RPMI8226 (cell line): ENCODE data around the gene HAGHL.
A peak's percentile ranks its signal among the peaks of the same experiment; 100 is the strongest.
"Not testable (repeated sequence)": the region's sequence is repeated elsewhere in the genome, so short reads cannot be mapped to it uniquely, and the experiment has no call there.

Source experiments
- DNase-seq: peaks from one replicate; pipeline ENCODE4 v3.0.0-alpha.2; 2015

Gene HAGHL

GRCh38 chr16:760545-761343, 33.8 kb downstream of the HAGHL start, which contains the start of gene MSLN:
TSS of gene MSLN (plus strand) at chr16:760734. CDS start at chr16:762681, 1,947 bp downstream.
- no peak for DNase-seq

- DNase-seq: no peak
Measured at GRCh38 chr16:761625-762513, 35.0 kb downstream of the HAGHL start.

- DNase-seq: no peak
Measured at GRCh38 chr16:762595-763268, 35.8 kb downstream of the HAGHL start.

GRCh38 chr16:763369-764183, 36.7 kb downstream of the HAGHL start:
- no peak for DNase-seq

GRCh38 chr16:764184-764750, 37.4 kb downstream of the HAGHL start:
- no peak for DNase-seq

- DNase-seq: no peak
Measured at GRCh38 chr16:764848-765487, 38.1 kb downstream of the HAGHL start.

- DNase-seq: no peak
Measured at GRCh38 chr16:765488-765865, 38.6 kb downstream of the HAGHL start.

GRCh38 chr16:766008-766819, 39.3 kb downstream of the HAGHL start:
- DNase-seq: no peak

GRCh38 chr16:766820-767640, 40.1 kb downstream of the HAGHL start:
- no peak for DNase-seq

- DNase-seq: no peak
Measured at GRCh38 chr16:767743-768235, 40.9 kb downstream of the HAGHL start.

- DNase-seq: no peak
Measured at GRCh38 chr16:768428-768827, 41.5 kb downstream of the HAGHL start.

- no peak for DNase-seq
Measured at GRCh38 chr16:769184-769784, 42.4 kb downstream of the HAGHL start.

- DNase-seq: no peak
Measured at GRCh38 chr16:769934-770333, 43.0 kb downstream of the HAGHL start.

GRCh38 chr16:770411-770810, 43.5 kb downstream of the HAGHL start:
- no peak for DNase-seq

- DNase-seq: no peak
Measured at GRCh38 chr16:772959-773358, 46.1 kb downstream of the HAGHL start.

- DNase-seq: peak; percentile 68
Measured at GRCh38 chr16:774086-775001, 47.4 kb downstream of the HAGHL start.

GRCh38 chr16:775236-775796, 48.4 kb downstream of the HAGHL start:
- no peak for DNase-seq

GRCh38 chr16:776298-776697, 49.4 kb downstream of the HAGHL start:
- DNase-seq: not testable (repeated sequence)
